T47D (cell line): ENCODE results near the gene SH3RF2.
"Not testable (repeated sequence)": the region's sequence is repeated elsewhere in the genome, so short reads cannot be mapped to it uniquely, and the experiment has no call there.

ENCODE experiments used
- DNase-seq, 2 experiments: peaks; one replicate each; pipeline versions ENCODE4 v3.0.0 to v3.0.0-alpha.2; 2011 to 2012; ENCODE audit warnings: low read depth in 1 of 2, low spot score in 1 of 2
- JUND ChIP-seq: IDR thresholded peaks from 2 replicates; pipeline ENCODE4 v1.6.1; 2012; ENCODE audit warnings: low read depth
- in situ Hi-C: cut with HindIII; loops from 2 replicates; pipeline ENCODE4 v1.10.0; 2016; ENCODE audit warnings: low sequenced_read_pairs, low pct_unique_long_range_greater_than_20kb

Gene SH3RF2

GRCh38 chr5:145979270-145980223 is 43.2 kb downstream of the SH3RF2 start:
- in situ Hi-C loops, result no loop called here
- TF ChIP-seq JUND, result no peak
- no peak for DNase-seq

GRCh38 chr5:145980259-145980658 is 43.9 kb downstream of the SH3RF2 start:
- no peak for DNase-seq
- no peak for TF ChIP-seq JUND
- in situ Hi-C loops, result no loop called here

- TF ChIP-seq JUND, result no peak
- DNase-seq, result peak in 1 of 2 experiments; percentile 69
- in situ Hi-C loops, result no loop called here
These were observed 44.3 kb downstream of the SH3RF2 start for GRCh38 chr5:145980718-145981117.

GRCh38 chr5:145981589-145982571 is 45.5 kb downstream of the SH3RF2 start:
- in situ Hi-C loops, result no loop called here
- peak; percentile 60 to 99 for DNase-seq
- peak; percentile 88 for TF ChIP-seq JUND

GRCh38 chr5:145982572-145983318 is 46.4 kb downstream of the SH3RF2 start:
- TF ChIP-seq JUND, result no peak
- peak in 1 of 2 experiments; percentile 70 for DNase-seq
- in situ Hi-C loops, result no loop called here

GRCh38 chr5:145983446-145983845 is 47.1 kb downstream of the SH3RF2 start:
- no peak for TF ChIP-seq JUND
- in situ Hi-C loops, result no loop called here
- no peak for DNase-seq

GRCh38 chr5:145984072-145984471 is 47.7 kb downstream of the SH3RF2 start:
- in situ Hi-C loops, result no loop called here
- TF ChIP-seq JUND, result no peak

GRCh38 chr5:145987856-145988255 is 51.5 kb downstream of the SH3RF2 start:
- in situ Hi-C loops, result no loop called here
- no peak for DNase-seq
- TF ChIP-seq JUND, result no peak

More at GRCh38 chr5:145984072-145984471, 47.7 kb downstream of the SH3RF2 start:
- peak in 1 of 2 experiments; percentile 47 for DNase-seq

GRCh38 chr5:145988993-145989392 is 52.6 kb downstream of the SH3RF2 start:
- in situ Hi-C loops, result no loop called here
- DNase-seq, result no peak
- no peak for TF ChIP-seq JUND

GRCh38 chr5:145989428-145989827 is 53.0 kb downstream of the SH3RF2 start:
- no peak for DNase-seq
- in situ Hi-C loops, result no loop called here
- TF ChIP-seq JUND, result no peak

- DNase-seq, result no peak
- in situ Hi-C loops, result no loop called here
- TF ChIP-seq JUND, result no peak
These were observed 53.8 kb downstream of the SH3RF2 start for GRCh38 chr5:145990170-145990569.

GRCh38 chr5:145991044-145991575 is 54.7 kb downstream of the SH3RF2 start:
- no peak for DNase-seq
- in situ Hi-C loops, result no loop called here
- TF ChIP-seq JUND, result no peak

GRCh38 chr5:145993538-145993937 is 57.2 kb downstream of the SH3RF2 start:
- in situ Hi-C loops, DNase-seq: not testable (repeated sequence)
